AG04450 (cell line): ENCODE results near the gene HIVEP3. TPM values are rescaled to one million over a fixed set of nuclear protein-coding genes. Genes with fewer than 3 reads are reported as not detected.

Experiments used
- CTCF ChIA-PET: fragments of 300-600, 350-600 bp; formaldehyde crosslinking; extraction: SDS; loops from one replicate; lab custom pipeline; 2022; ENCODE audit warnings: antibody characterized with exemption, inconsistent platforms; lab: Charles Lee
- POLR2A ChIA-PET: fragments of 350-600 bp; formaldehyde crosslinking; extraction: SDS; loops from one replicate; lab custom pipeline; 2021; ENCODE audit warnings: antibody characterized with exemption, inconsistent platforms; lab: Yijun Ruan, JAX
- DNase-seq: peaks from one replicate; pipeline ENCODE4 v3.0.0-alpha.2; 2011; ENCODE audit warnings: low read depth, low spot score
- H3K27ac ChIP-seq: one replicate; pipeline ENCODE4 v1.5.1; 2012; ENCODE audit warnings: low read depth, low read length, control low read depth
- H3K27me3 ChIP-seq: one replicate; pipeline ENCODE4 v1.6.0; 2012; ENCODE audit warnings: low read length; ENCODE audit not compliant: control insufficient read depth, insufficient read depth
- H3K4me3 ChIP-seq: 2 replicates; pipeline ENCODE4 v1.5.1; 2011; ENCODE audit warnings: mild to moderate bottlenecking, low read depth, low read length, control low read depth
- H3K9me3 ChIP-seq: 2 replicates; pipeline ENCODE4 v1.5.1; 2012; ENCODE audit warnings: low read length; ENCODE audit not compliant: control insufficient read depth, insufficient read depth
- CTCF ChIP-seq: IDR thresholded peaks from 2 replicates; pipeline ENCODE4 v1.5.1; 2011; ENCODE audit warnings: low read depth, low read length, control low read depth, inconsistent platforms
- polyA plus RNA-seq: library from polyadenylated mRNA; depleted of rRNA; stranded (reverse); fragments of >200 nt; gene quantifications from 2 replicates; pipeline ENCODE4 v1.2.3, GENCODE V29; 2011

HIVEP3 gene
- polyA plus RNA-seq, 1 experiment = 4.8 TPM

GRCh38 chr1:41524676-41525675 lies 393.7 kb downstream of the HIVEP3 start:
- TF ChIP-seq CTCF = no peak
- Histone ChIP-seq H3K27me3 (no peaks in the 10 kb centered on the region), H3K27ac (no peak overlapping the region), H3K4me3 (no peak overlapping the region), H3K9me3 (peaks cover 2% of the 10 kb centered on the region; the same call in 1 of the 2 replicates)
- DNase-seq = no peak
- POLR2A ChIA-PET = no interaction called here
- CTCF ChIA-PET = interaction anchor here (0.6 kb wide), 1 partner anchor 9 kb away, joined by 3 read pairs; no protein-coding TSS in a partner anchor

GRCh38 chr1:41523949-41524675 lies 394.6 kb downstream of the HIVEP3 start:
- no peak for DNase-seq
- Histone ChIP-seq H3K27me3 (no peaks in the 10 kb centered on the region), H3K9me3 (no peaks in the 10 kb centered on the region), H3K27ac (no peak overlapping the region), H3K4me3 (no peak overlapping the region)
- ChIA-PET CTCF (no interaction called here), POLR2A (interaction anchor here (0.7 kb wide), 2 partner anchors 33 to 310 kb away, joined by 3 read pairs; no protein-coding TSS in a partner anchor)
- TF ChIP-seq CTCF = no peak

GRCh38 chr1:41523071-41523470 lies 395.7 kb downstream of the HIVEP3 start:
- POLR2A ChIA-PET = no interaction called here
- Histone ChIP-seq H3K27ac (no peak overlapping the region), H3K4me3 (no peak overlapping the region), H3K27me3 (no peaks in the 10 kb centered on the region), H3K9me3 (no peaks in the 10 kb centered on the region)
- DNase-seq = no peak
- TF ChIP-seq CTCF = no peak
- CTCF ChIA-PET = no interaction called here

GRCh38 chr1:41521766-41522165 lies 397.0 kb downstream of the HIVEP3 start:
- ChIA-PET POLR2A (no interaction called here), CTCF (no interaction called here)
- no peak overlapping the region for H3K27ac ChIP-seq
- H3K27me3 ChIP-seq = no peaks in the 10 kb centered on the region
- H3K4me3 ChIP-seq = no peak overlapping the region
- H3K9me3 ChIP-seq = no peaks in the 10 kb centered on the region
- DNase-seq = no peak
- no peak for TF ChIP-seq CTCF
